ENCODE results near the gene DGKD.

DNA sequence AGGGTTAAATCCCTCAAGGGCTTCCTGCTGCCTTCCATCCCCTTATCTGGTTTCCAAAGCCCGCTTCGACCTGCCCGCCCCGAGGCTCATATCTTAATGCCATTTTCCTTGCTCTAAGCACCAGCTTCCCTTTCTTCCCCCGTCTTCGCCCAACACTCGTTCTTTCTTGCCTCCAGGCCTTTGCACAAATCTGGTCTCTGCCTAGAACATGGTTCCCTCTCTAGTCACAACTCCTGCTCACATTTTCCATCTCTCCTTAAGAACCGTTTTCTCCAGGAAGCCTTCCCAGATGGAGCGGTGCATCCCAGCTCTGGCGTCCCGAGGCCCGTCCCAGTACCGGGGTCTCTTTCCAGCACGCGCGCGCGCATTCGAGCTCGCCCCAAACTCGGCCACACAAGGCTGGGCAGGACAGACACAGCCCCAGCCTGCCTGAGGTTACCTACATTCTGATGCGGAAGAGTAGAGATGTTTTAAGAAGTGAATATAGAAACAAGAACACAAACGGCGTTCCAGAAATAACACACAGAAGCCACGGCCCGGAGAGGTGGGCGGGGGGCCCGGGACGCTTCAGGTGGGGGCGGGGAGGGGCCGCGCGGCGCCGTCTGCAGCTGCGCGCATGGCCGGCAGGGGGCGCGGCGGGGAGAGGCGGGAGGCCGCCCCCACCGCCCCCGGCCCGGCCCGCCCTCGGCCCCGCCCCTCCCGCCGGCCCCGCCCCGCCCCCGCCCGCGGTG is at the start of gene DGKD:
- TF ChIP-seq, protein P1, sequence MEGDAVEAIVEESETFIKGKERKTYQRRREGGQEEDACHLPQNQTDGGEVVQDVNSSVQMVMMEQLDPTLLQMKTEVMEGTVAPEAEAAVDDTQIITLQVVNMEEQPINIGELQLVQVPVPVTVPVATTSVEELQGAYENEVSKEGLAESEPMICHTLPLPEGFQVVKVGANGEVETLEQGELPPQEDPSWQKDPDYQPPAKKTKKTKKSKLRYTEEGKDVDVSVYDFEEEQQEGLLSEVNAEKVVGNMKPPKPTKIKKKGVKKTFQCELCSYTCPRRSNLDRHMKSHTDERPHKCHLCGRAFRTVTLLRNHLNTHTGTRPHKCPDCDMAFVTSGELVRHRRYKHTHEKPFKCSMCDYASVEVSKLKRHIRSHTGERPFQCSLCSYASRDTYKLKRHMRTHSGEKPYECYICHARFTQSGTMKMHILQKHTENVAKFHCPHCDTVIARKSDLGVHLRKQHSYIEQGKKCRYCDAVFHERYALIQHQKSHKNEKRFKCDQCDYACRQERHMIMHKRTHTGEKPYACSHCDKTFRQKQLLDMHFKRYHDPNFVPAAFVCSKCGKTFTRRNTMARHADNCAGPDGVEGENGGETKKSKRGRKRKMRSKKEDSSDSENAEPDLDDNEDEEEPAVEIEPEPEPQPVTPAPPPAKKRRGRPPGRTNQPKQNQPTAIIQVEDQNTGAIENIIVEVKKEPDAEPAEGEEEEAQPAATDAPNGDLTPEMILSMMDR (IDR thresholded peaks at IDR 0.05; ENCODE audit: insufficient read depth, low read depth, low read length): no peak
- no peak for TF ChIP-seq EZH2 (IDR thresholded peaks at IDR 0.05; ENCODE audit: insufficient read depth, low read length)
